Measurements from ENCODE around the gene BSG.
"Not testable (repeated sequence)": the region's sequence is repeated elsewhere in the genome, so short reads cannot be mapped to it uniquely, and the experiment has no call there.

GRCh38 chr19:629515-629914, 57.1 kb downstream of the BSG start:
- not testable (repeated sequence) for TF ChIP-seq POU2F2, POLR2A (IDR thresholded peaks at IDR 0.05; ENCODE audit: low read depth, low read length)

All from GM12891 (cell line).